GM21526 (cell line): Measurements from ENCODE around the gene TTC28.

Source experiments
- ATAC-seq: cut with Tn5 transposase; IDR thresholded peaks from one replicate; pipeline ENCODE4 v1.9.1; 2021; ENCODE audit warnings: moderate library complexity; ENCODE audit not compliant: unreplicated experiment, low FRiP score

TTC28 gene

DNA sequence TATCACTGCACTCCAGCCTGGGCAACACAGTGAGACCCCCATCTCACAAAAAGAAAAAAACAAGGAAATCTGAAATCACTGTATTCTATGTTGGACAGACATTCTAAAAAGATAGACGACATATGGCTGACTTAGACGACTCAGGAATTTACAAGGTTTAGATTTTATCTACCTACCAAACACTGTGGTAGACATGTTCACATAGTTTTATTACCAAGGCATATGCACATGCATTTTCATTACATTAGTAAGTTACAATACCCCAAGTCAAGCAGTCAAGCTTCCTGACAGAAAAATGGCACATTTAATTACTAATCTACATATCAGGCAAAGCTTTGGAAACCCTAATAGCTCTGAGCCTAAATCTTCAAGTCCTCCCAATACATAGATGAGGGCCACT is 262.2 kb downstream of the TTC28 start:
- no peak for ATAC-seq

DNA sequence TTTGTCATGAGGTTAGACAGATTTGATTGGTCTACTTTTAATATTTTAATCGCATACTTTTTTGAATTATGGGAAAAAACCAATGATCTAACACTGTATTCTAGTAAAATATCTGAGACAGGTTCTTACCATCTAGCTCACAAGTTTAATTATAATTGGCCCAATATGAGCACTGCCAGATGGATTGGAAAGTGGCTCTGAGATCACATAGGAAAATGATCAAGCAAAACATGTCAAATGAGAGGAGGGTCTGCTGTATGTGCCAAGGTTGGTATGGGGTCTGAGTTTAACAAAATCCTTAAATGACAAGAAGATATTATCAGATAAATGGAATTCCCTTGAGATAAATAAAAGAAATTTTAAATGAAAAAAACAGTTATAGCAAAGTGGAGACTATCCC is 264.7 kb downstream of the TTC28 start:
- no peak for ATAC-seq

DNA sequence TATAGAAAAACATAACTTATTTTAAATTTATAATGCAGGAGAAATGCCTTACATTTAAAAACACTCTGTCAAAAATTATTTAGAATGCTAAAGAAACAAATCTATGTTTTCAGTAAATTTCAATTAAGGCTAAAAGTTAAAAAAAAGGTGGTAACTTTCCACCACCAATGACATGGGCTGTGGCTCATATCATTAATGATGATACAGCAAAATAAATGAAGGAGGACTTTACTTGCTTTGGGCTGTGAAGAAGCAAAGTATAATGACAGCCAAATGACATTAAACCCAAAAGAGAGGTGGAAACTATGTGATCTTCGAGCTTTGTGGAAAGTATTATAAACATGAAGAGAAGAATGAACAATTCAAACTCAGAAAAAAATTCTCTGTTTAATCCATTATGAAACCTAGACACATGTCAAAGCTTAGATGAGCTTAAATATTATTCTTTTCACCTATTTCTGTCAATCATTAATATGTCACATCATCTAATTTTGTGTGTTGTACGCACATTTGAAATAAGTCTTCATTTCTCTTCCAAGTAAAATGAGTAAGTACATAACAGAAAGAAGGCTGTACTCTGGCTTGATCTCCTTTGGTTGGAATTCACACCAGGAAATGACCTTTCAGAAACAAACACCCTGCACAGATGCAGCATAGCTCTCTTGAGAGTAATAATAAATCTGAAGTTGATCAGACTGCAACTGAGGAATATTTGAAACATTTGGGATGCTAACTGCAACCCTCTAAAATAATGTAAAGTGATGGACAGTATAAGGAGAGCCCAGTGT is 265.8 kb downstream of the TTC28 start:
- no peak for ATAC-seq

DNA sequence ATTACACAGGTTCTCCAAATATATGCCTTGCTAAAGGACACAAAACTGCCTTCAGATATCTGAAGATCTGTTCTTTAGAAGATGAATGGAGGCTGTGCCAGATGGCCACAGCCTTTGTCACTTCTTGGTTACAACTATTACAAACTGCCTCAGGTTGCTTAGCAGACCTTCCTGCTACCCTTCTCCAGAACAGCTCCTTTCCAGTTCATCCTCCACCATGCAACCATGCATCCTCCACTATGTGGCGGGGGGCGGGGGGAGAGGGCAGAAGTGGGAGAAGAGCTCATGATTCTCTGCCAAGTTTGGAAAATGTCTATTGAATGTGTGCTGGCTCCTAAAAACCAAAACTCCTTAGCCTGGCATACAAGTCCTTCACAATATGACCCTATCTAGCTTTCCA is 267.5 kb downstream of the TTC28 start:
- no peak for ATAC-seq

DNA sequence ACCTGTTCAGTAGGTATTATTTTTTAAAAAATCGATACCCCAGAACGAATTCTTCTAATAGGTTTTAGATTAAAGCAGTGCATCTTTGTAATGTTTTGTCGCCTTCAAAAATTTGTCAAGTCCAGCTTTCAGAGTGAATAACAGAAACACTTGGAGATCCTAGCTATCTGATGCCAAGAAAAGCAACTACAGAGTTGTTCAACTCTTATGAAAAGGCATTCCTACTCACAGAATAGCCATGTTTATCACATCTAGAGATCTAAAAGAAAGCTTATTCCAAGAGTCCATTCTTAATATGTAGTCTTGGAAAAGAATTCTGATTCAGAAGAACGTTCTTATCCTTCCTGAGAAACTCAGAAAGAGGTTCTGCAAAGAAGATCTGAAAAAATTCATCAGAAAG is 268.5 kb downstream of the TTC28 start:
- no peak for ATAC-seq

DNA sequence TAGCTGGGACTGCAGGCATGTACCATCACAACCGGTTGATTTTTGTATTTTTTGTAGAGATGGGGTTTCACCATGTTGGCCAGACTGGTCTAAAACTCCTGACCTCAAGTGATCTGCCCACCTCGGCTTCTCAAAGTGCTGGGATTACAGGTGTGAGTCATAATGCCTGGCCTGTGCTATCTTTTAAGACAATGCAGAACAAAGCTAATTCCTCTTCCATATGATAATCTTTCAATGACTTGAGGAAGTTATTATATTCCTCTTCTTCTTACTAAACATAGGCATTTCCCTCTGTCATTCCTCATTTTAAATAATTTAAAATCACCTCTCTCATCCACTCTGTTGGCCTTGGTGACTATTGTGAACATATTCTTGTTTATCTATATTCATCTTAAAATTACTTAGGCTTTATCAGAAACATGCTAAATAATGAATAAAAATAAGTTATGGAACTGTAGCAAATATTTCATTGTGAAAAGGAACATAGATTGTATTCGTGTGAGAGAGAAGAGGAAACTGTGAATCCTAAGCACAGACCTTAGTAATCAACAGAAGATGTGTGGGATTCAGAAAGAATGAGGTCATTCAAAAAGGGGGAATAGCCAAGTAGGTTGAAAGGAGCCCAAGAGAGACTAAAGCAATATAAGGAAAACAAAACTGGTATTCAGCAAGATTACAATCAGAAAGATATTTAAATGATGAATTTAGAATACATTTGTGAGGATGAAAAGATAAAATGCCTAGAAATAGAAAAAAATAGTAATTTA is 269.4 kb downstream of the TTC28 start:
- ATAC-seq = no peak

DNA sequence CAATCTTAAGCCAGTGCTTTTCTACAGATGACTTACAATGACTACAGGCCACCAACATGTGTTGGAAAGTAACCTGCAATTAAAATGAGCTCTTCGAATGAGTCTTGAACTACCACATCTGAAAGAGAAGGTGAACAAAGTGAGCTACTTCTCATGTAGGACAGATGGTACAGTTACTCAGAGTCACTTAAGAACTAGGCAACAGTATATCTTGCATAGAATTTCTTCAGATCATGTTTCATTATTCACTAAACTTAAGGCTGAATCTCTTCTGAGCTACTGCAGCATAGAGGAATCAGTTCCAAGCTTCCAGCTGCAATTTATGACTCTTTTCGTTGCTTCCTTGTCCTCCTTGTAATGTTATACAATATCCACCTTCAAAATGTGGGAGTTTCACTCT is 270.9 kb downstream of the TTC28 start:
- ATAC-seq = no peak

DNA sequence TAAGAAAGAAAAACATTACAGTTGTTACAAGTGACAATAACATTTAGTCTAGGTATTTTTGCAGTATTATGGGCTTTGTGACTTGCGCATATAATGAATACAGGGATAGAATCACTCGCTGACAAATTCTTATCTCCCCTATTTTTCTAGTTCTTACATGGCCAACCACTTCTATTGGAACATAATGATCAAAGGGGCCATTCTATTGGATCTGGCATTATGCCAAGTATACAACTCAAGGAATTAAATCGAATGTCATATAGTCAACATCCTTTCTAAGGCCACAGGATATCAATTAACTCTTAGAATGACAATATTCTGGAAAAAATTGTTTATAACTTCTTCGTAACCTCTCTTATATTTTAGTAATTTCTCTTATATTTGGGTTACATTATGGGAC is 272.0 kb downstream of the TTC28 start:
- ATAC-seq = no peak

DNA sequence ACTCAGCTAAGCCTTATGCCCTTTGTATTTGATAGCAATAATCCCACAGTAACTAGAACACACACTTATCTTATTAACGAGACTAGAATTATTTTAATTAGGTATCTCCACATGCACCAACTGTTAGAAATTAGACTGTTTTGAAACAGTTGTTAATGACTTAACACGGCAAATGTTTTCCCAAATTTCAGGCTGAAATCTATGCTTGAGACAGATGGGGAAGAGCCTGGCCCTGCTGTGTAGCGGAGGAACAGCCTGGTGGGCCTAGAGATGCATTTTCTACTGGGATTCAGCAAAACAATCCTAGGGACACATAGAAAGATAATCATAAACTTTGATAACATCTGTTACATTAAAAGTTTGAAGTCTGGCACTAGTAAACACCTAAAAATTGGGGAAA is 273.4 kb downstream of the TTC28 start:
- ATAC-seq = no peak

DNA sequence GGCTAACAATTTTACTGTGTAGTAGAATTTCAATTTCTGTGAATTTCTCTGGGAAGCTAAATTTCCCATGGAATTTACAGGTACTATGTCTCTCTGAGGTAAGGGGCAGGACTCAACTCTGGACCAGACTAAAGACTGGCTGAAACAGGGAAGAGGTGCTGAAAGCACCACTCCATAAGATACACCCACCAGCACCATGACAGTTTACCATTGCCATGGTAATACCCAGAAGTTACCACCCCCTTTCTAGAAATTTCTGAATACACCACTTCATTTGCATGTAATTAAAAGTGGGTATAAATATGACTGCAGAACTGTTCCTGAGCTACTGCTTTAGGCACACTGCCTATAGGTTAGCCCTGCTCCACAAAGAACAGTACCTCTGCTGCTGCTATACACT is 274.1 kb downstream of the TTC28 start:
- ATAC-seq = no peak

DNA sequence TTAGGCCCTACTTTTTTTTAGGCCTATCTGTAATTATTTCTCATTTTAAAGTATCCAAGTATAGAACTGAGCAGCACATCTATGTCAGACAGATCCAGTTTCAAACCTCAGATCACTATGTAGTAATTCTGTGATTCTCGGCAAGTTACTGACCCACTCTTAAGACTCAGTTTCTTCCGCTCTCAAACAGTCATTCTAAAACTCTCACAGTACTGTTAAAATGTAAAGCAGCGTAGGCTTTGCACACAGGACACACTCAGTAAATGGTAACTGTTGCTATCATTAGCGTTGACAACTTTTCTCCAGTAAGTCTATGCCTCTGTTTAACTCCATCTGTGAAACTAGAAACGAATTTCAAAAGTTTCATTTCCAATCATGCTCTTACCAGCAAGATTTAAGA is 277.1 kb downstream of the TTC28 start:
- no peak for ATAC-seq

DNA sequence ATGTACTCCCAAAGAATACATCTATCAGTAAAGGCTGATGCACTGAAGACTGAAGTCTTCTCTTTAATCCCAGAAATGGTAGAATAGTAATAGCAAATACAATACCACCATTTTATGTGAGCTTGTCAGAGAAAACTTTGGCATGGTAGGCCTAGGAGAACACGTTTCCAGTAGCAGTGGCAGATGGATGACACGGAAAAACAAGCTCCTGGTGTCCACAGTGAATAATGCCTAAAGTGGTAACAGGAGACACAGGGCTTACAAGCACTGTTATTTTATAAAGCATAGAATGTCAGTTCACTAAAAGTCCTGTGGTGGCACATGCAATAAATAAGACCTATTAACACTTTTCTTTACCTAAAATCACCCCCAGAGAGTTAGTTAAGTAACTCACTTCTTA is 277.6 kb downstream of the TTC28 start:
- ATAC-seq = no peak

DNA sequence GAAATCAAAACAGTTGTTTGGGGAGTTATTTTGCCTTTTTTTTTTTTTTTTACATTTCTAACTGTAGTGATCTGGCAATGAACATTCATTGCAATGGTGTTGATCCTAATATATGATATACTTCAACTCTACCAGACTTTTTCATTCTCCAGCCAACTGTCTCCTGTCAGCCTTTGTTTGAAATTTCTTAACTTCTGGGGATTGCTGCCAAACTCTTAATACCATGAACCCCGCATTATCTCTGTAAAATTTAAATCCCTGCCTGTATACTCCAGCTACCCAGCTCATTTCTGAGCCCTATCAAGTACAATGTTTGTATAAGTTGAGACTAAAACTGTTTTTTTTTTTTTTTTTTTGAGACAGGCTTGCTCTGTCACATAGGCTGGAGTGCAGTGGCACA is 280.7 kb downstream of the TTC28 start:
- ATAC-seq = no peak

DNA sequence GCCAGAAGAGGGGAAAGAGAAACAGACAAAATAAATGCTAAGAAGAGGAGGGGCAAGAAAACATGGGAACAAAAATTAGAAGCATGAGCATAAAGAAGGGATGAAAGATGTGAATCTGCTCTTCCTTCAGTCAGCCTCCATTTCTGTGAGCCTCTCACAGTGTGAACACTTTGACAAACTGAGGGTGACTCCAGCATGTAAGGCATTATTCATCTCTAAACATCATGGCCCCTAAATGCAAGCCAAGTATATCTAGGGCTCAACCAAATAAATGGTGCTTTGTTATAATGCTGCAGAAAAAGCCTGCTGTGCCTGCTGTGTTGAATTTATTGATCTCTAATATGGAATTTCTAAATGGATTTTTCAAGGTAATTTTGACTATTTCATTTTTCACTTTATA is 281.3 kb downstream of the TTC28 start:
- no peak for ATAC-seq

DNA sequence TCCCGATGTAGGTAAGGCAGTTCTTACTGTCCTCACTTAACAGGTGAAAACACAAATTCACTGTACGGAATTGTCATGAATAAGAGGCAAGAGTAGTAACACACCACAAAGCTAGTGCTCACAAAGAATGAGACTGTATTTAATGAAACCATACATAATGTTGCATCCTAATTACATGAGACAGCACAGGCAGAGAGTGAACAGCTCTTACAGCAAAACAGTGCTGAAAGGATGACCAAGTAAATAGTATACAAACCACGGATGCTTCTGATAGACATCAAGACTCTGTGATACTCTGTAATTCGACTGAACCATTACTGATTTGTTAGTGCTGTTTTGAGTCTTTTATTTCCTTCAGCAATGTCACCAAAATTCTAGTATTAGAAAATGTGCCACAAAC is 282.3 kb downstream of the TTC28 start:
- ATAC-seq = no peak

DNA sequence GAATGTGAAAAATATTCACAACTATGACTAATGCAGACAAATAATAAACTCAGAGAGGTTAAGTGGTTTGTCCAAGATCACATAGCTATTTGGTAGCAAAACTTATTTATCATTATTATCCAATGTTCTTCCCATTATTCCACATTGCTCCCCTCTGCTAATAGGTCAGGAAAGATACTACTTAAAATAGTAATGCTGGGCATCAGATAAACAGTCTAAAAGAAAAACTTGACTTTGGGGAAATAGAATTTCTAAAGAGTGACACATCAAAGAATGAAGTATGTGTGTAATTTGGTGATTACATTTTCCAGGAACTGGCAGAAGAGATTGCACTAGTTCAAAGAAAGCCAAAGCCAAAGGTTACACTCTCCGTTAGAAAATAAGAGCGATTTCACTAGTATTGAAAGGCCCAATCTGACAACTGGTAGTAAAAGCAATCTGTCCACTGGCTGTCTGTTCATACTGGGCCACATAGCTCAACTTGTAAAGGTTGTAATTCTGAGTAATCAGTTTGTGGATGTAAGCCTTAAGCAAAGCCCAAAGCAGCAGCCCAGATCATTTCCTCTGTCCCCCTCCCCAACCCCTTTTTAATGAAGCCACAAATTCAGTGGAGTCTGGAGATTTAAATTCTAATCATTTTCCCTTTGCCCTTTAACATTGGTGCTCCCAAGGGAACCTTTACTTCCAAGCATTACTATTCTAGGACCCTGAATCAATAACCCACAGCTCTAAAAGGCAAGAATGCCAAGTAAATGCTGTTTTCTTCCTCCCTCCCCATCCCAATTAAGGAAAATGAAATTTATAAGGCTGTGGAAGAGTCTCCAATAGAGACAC is 283.5 kb downstream of the TTC28 start:
- ATAC-seq = no peak

DNA sequence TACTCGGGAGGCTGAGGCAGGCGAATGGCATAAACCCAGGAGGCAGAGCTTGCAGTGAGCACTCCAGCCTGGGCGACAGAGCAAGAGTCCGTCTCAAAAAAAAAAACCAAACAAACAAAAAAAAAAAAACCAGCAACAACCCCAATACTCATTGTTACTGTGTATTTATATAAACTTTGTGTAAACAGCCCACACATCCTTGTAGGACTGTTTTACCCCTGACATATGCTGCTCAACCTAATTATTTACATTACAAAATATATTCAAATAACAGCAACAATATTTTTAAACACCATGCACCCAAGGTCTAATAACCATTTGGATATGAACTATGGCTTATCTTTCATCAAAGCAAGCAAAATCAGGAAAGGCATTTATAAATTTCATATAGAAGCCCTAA is 284.1 kb downstream of the TTC28 start:
- no peak for ATAC-seq

DNA sequence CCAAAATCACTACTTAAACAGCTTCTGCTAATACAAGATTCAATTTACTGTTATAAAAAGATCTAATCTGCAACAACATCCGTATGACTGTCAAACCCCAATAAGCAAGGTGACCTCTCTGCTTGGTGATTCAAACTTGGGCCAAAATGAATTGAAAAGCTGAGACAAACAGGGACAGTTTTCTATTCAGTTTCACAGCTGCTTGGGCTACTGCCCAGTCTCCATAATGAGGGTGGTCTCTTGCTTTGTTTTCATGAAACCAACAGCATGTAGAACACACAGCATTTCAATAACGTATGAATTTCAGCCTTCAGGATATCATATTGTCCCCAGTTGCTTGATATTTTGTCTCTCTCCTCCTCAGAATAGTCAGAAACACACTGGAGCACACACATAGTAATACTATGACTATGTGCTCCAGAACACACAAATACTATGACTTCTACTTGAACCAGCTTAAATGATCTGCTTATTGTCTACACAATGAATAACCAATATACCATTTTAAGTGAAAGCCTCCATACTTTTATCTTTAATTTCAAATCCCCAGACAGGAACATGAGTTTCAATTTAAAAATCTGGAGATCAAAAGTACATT is 285.0 kb downstream of the TTC28 start:
- no peak for ATAC-seq

DNA sequence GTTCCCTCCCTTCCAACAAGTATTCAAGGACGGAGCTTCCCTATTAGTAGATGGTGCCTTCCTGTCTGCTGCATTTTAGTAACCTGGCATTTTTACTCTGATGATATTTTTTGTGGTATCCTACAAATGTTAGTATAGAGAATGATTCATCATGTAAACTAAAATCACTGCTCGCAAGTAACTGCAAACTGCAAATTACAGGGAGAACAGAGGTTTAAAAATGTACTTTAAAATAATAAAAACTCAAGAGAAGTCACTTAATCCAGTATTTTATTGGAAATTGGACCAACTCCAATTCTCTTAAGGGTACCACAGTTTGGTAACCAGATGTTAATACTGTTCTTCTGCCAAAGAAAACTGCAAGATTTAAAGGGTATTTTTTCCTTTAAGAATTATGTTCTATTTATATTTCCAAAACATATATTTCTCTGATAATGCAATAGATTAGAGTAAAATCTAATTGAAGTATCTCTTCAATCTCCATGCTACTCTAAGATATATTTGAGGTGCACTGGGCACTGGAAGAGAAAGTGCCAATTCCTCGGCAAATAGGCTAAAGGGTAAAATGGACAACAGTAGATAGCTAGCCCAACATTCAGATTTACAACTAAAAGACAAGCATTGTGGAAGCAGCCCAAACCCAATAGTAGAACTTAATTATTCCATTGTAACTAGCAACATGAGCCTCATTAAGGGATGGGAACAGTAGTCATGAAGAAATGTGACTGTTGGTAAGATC is 298.0 kb downstream of the TTC28 start:
- no peak for ATAC-seq

DNA sequence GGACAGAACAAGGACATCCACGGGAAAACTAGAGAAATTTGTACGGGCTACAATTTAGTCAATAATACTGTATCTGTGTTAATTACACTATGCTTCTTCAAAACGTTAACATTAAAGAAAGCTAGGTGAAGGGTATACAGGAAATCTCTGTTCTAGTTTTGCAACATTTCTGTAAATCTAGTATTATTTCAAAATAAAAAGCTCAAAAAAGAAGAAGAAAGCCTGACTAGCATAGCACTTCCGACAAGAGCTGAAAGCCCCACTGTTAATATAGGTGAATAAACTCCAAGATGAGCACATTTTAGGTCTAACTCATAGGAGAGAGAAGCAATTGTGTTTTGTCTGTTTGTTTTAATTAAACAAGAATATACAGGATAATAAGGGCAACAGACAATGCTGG is 299.7 kb downstream of the TTC28 start:
- ATAC-seq = no peak
